H1 (cell line): ENCODE data around the gene DLST. TPM values are rescaled to one million over a fixed set of nuclear protein-coding genes. Genes with fewer than 3 reads are reported as not detected.

Source experiments
- EGR1 ChIP-seq: IDR thresholded peaks from 2 replicates; pipeline ENCODE4 v1.6.1; 2011; ENCODE audit warnings: low read depth, low read length, borderline replicate concordance
- PHF8 ChIP-seq: fragments of 200-600 bp; sonication (generic); conservative IDR thresholded peaks from 2 replicates; pipeline ENCODE4 v1.7.1; 2012; ENCODE audit warnings: low read depth, mild to moderate bottlenecking, inconsistent platforms, low read length, moderate library complexity
- polyA plus RNA-seq, 7 experiments: library from polyadenylated mRNA; depleted of rRNA in 3 of 7; stranded (reverse) in 5 of 7; unstranded in 2 of 7; fragments of >200 nt in 5 of 7; fragments of 200-250 nt in 2 of 7; gene quantifications; 1 replicate in 5 of 7; 2 replicates in 1 of 7; 4 replicates in 1 of 7; pipeline versions ENCODE4 v1.2.1 to v1.2.3, GENCODE V29; 2011 to 2013; ENCODE audit warnings: missing spikeins in 2 of 7, mixed read lengths in 2 of 7
- total RNA-seq: library from RNA; stranded (reverse); fragmentation: NEBNext Ultra II Directional; extraction: Animal tissue kit (Norgen Biotek cat#: 25700); gene quantifications from 2 replicates; pipeline ENCODE4 v1.2.1, GENCODE V29; 2021
- TF ChIP-seq, protein P1 (sequence below): IDR thresholded peaks from 2 replicates; pipeline ENCODE4 v1.6.1; 2011; ENCODE audit warnings: low read length, improper control_type of control experiment
- TF ChIP-seq, protein P2 (sequence below): fragments of 300-600 bp; sonication (generic); IDR thresholded peaks from 2 replicates; pipeline ENCODE4 v1.7.1; 2012; ENCODE audit warnings: low read length, moderate library complexity, mild to moderate bottlenecking, inconsistent platforms; ENCODE audit not compliant: insufficient replicate concordance

DLST gene
- total and polyA plus RNA-seq, 2 of the 8 experiments (the other 6 are each of a cell fraction or from before 2014, with no cell fraction given) = 96.5 to 117 TPM

GRCh38 chr14:74902941-74903705 lies 21.4 kb downstream of the DLST start (continued):
- TF ChIP-seq, protein P1, sequence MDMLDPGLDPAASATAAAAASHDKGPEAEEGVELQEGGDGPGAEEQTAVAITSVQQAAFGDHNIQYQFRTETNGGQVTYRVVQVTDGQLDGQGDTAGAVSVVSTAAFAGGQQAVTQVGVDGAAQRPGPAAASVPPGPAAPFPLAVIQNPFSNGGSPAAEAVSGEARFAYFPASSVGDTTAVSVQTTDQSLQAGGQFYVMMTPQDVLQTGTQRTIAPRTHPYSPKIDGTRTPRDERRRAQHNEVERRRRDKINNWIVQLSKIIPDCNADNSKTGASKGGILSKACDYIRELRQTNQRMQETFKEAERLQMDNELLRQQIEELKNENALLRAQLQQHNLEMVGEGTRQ = no peak
- TF ChIP-seq PHF8 = no peak
- TF ChIP-seq, protein P2, sequence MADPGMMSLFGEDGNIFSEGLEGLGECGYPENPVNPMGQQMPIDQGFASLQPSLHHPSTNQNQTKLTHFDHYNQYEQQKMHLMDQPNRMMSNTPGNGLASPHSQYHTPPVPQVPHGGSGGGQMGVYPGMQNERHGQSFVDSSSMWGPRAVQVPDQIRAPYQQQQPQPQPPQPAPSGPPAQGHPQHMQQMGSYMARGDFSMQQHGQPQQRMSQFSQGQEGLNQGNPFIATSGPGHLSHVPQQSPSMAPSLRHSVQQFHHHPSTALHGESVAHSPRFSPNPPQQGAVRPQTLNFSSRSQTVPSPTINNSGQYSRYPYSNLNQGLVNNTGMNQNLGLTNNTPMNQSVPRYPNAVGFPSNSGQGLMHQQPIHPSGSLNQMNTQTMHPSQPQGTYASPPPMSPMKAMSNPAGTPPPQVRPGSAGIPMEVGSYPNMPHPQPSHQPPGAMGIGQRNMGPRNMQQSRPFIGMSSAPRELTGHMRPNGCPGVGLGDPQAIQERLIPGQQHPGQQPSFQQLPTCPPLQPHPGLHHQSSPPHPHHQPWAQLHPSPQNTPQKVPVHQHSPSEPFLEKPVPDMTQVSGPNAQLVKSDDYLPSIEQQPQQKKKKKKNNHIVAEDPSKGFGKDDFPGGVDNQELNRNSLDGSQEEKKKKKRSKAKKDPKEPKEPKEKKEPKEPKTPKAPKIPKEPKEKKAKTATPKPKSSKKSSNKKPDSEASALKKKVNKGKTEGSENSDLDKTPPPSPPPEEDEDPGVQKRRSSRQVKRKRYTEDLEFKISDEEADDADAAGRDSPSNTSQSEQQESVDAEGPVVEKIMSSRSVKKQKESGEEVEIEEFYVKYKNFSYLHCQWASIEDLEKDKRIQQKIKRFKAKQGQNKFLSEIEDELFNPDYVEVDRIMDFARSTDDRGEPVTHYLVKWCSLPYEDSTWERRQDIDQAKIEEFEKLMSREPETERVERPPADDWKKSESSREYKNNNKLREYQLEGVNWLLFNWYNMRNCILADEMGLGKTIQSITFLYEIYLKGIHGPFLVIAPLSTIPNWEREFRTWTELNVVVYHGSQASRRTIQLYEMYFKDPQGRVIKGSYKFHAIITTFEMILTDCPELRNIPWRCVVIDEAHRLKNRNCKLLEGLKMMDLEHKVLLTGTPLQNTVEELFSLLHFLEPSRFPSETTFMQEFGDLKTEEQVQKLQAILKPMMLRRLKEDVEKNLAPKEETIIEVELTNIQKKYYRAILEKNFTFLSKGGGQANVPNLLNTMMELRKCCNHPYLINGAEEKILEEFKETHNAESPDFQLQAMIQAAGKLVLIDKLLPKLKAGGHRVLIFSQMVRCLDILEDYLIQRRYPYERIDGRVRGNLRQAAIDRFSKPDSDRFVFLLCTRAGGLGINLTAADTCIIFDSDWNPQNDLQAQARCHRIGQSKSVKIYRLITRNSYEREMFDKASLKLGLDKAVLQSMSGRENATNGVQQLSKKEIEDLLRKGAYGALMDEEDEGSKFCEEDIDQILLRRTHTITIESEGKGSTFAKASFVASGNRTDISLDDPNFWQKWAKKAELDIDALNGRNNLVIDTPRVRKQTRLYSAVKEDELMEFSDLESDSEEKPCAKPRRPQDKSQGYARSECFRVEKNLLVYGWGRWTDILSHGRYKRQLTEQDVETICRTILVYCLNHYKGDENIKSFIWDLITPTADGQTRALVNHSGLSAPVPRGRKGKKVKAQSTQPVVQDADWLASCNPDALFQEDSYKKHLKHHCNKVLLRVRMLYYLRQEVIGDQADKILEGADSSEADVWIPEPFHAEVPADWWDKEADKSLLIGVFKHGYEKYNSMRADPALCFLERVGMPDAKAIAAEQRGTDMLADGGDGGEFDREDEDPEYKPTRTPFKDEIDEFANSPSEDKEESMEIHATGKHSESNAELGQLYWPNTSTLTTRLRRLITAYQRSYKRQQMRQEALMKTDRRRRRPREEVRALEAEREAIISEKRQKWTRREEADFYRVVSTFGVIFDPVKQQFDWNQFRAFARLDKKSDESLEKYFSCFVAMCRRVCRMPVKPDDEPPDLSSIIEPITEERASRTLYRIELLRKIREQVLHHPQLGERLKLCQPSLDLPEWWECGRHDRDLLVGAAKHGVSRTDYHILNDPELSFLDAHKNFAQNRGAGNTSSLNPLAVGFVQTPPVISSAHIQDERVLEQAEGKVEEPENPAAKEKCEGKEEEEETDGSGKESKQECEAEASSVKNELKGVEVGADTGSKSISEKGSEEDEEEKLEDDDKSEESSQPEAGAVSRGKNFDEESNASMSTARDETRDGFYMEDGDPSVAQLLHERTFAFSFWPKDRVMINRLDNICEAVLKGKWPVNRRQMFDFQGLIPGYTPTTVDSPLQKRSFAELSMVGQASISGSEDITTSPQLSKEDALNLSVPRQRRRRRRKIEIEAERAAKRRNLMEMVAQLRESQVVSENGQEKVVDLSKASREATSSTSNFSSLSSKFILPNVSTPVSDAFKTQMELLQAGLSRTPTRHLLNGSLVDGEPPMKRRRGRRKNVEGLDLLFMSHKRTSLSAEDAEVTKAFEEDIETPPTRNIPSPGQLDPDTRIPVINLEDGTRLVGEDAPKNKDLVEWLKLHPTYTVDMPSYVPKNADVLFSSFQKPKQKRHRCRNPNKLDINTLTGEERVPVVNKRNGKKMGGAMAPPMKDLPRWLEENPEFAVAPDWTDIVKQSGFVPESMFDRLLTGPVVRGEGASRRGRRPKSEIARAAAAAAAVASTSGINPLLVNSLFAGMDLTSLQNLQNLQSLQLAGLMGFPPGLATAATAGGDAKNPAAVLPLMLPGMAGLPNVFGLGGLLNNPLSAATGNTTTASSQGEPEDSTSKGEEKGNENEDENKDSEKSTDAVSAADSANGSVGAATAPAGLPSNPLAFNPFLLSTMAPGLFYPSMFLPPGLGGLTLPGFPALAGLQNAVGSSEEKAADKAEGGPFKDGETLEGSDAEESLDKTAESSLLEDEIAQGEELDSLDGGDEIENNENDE = no peak
- no peak for TF ChIP-seq EGR1
